SK-N-MC (cell line): ENCODE measurements around the gene FANCL.
"Not testable (repeated sequence)": the region's sequence is repeated elsewhere in the genome, so short reads cannot be mapped to it uniquely, and the experiment has no call there.

ENCODE experiments used
- DNase-seq: peaks from one replicate; pipeline ENCODE4 v3.0.0-alpha.2; 2011; ENCODE audit warnings: low read depth, low spot score
- H3K27ac ChIP-seq: fragments of 200-600 bp; sonication (generic); 2 replicates; pipeline ENCODE4 v1.5.1; 2016; ENCODE audit warnings: mixed run types
- H3K36me3 ChIP-seq: fragments of 200-600 bp; sonication (generic); 2 replicates; pipeline ENCODE4 v1.6.1; 2017; ENCODE audit warnings: antibody characterized with exemption, low read length, mixed read lengths; ENCODE audit not compliant: insufficient read depth
- H3K4me3 ChIP-seq: fragments of 200-600 bp; sonication (generic); 2 replicates; pipeline ENCODE4 v1.5.1; 2016
- H3K9ac ChIP-seq: fragments of 200-600 bp; sonication (generic); 2 replicates; pipeline ENCODE4 v1.8.0; 2017; ENCODE audit warnings: mixed run types, mixed read lengths; ENCODE audit not compliant: insufficient read length
- H3K9me3 ChIP-seq: fragments of 200-600 bp; sonication (generic); 2 replicates; pipeline ENCODE4 v1.6.1; 2017; ENCODE audit warnings: low read depth, mild to moderate bottlenecking, antibody characterized with exemption, low read length, moderate library complexity, mixed read lengths
- EZH2 ChIP-seq: fragments of 200-600 bp; sonication (generic); IDR thresholded peaks from one replicate; pipeline ENCODE4 v1.6.1; 2017; ENCODE audit warnings: antibody characterized with exemption
- FOXP2 ChIP-seq: optimal IDR thresholded peaks from 2 replicates; pipeline ENCODE3; 2011; ENCODE audit warnings: mild to moderate bottlenecking, moderate library complexity; ENCODE audit not compliant: insufficient read depth; ENCODE audit errors: extremely low read length, control extremely low read depth
- POLR2AphosphoS5 ChIP-seq: IDR thresholded peaks from 2 replicates; pipeline ENCODE4 v1.6.1; 2012; ENCODE audit warnings: mild to moderate bottlenecking, low read depth, low read length, borderline replicate concordance

FANCL gene

DNA sequence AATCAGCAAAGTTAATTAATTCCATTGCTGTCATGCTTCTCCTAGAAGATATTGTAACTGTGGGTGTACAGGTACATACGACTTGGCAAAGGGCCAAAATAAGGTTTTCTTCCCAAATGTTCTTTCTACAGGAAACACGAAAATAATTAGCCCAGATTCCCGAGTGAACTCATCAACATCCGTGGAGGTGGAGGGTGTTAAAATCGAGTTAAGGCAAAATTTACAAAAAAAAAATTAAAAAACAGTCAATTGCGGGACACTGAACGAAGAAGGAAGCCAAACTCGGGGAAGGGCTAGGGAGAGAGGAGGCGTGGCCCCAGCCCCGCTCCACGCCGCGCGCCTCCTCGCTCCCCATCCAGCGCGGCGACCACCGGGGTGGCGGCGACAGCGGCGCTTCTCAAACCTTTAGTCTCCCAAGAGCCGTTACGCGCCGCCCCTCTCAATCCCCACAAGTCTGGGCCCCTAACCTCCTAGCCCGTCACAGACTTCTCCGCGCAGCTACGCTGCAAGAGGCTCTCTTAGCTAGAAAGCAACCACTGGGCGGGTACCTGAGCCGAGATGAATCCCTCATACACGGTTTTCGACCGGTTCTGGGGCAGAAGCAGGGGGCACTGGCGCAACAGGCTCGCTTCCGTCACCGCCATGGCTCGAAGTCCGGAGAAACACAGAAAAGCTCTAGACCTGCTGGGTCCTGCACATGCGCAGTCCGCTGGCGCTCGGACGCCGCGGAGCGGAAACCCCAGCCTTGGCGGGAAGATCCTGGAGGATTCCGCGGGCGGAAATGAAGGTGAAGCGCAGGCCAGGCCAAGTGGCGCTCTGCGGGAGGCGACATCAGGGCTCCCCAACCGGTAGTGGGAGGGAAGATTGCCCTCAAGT, at the start of gene FANCL:
Gene FANCL, minus strand, starts transcription at position 656 of the 876 bp plus-strand sequence. Its CDS starts 12 bp downstream, at position 644.
- Histone ChIP-seq H3K4me3 (peak within 1 kb of the TSS; percentile 97), H3K36me3 (peaks cover 15% of the 10 kb centered on the region; the same call in 1 of the 2 replicates), H3K9ac (peak within 1 kb of the TSS; percentile 95), H3K9me3 (peaks cover 2% of the 10 kb centered on the region; the same call in 1 of the 2 replicates), H3K27ac (peak within 1 kb of the TSS; percentile 88)
- no peak for TF ChIP-seq EZH2
- peak; percentile 97 for TF ChIP-seq POLR2AphosphoS5
- no peak for DNase-seq

DNA sequence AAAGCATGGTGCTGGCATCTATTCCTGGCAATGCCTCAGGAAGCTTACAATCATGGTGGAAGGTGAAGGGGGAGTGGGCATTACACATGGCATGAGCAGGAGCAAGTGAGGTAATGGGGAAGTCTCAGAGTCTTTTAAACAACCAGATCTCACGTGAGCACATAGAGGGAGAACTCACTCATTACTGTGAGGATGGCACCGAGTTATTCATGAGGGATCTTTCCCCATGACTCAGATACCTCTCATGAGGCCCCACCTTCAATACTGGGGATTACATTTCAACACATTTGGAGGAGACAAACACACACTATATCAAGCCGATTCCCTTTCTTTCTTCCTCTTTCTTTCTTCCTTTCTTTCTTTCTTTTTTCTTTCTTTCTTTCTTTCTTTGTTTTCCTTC, 47.9 kb upstream of the FANCL start:
- no peak for DNase-seq
- H3K9me3 ChIP-seq, result no peaks in the 10 kb centered on the region
- no peak overlapping the region for H3K9ac ChIP-seq
- H3K36me3 ChIP-seq, result no peaks in the 10 kb centered on the region
- H3K4me3 ChIP-seq, result no peak overlapping the region
- TF ChIP-seq POLR2AphosphoS5 (no peak), EZH2 (no peak), FOXP2 (no peak)
- no peak overlapping the region for H3K27ac ChIP-seq

DNA sequence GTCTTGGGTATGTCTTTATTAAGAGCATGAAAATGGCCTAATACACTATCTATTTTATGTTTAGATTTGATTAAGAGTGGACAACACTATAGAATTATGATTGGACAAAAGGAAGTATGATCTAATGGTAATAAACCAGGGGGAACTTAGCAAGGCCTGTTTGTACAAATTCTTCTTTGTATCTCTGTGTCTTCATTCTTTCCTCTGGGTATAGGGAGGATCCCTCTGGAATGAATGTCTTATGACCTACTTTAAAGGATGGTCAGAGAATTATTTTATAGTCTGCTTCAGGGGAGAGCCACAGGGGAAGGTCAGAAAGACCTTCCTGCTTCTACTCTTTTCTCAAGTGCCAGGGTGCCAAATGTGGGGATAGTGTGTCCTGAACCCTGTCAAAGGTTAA, 42.8 kb upstream of the FANCL start:
- H3K36me3 ChIP-seq, result no peaks in the 10 kb centered on the region
- H3K9me3 ChIP-seq, result no peaks in the 10 kb centered on the region
- no peak overlapping the region for H3K27ac ChIP-seq
- H3K4me3 ChIP-seq, result no peak overlapping the region
- no peak overlapping the region for H3K9ac ChIP-seq
- DNase-seq, result no peak
- TF ChIP-seq EZH2 (no peak), FOXP2 (no peak), POLR2AphosphoS5 (no peak)

DNA sequence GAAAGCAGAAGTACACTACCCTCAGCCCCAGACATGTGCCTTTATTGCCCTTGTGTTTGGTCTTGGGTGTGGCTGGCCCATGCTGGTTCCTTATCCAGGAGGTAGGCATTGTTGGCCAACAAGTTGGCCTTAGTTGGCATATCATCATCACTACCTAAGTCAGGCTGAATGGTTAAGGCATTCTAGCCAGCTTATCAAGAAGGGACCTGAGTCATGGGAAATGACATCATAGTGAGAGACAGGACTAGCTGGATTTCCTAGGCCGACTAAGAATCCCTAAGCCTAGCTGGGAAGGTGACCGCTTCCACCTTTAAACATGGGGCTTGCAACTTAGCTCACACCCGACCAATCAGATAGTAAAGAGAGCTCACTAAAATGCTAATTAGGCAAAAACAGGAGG, 34.0 kb upstream of the FANCL start:
- not testable (repeated sequence) for H3K36me3 ChIP-seq, H3K4me3 ChIP-seq, DNase-seq, H3K27ac ChIP-seq, H3K9me3 ChIP-seq, H3K9ac ChIP-seq

DNA sequence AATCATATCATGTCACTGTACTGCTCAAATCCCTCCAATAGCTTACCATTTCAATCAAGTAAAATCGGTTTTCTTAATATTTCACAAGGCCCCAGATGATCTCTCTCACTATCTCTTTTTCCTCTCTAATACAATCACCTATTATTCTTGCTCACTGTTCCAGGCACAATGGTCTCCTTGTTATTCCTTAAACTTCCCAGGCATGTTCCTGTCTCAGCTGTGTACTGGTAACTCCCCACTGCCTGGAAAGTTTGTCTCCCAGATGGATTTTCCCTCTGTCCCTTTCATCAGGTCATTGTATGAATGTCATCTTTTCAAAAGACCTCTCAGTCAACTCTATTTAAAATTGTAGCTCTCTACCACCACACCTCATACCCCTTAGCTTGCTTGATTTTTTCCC, 30.7 kb upstream of the FANCL start:
- no peak for TF ChIP-seq FOXP2
- TF ChIP-seq EZH2, result no peak
- no peak for TF ChIP-seq POLR2AphosphoS5
- DNase-seq, result no peak
- Histone ChIP-seq H3K9ac (no peak overlapping the region), H3K36me3 (no peaks in the 10 kb centered on the region), H3K9me3 (no peaks in the 10 kb centered on the region), H3K27ac (no peak overlapping the region), H3K4me3 (no peak overlapping the region)

DNA sequence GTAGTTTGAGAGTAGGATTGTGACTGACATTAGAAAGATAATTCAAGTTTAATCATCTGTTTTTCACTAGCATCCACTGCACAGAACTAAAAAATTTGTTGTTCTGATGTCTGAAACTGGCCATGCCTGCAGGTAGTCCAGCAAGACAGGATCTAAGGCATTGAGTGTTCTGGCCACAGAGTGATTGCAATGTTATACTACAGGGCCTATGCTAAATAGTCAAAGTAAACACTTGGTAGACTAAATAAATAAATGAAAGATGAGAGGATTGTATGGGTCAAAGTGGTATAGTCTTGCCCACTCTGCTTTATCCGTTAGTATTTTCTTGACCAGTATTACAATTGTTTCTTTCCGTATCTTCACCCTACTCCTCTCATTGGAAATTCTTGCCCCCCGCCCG, 27.6 kb upstream of the FANCL start:
- Histone ChIP-seq H3K4me3 (no peak overlapping the region), H3K9me3 (no peaks in the 10 kb centered on the region), H3K9ac (no peak overlapping the region), H3K36me3 (no peaks in the 10 kb centered on the region), H3K27ac (no peak overlapping the region)
- no peak for DNase-seq
- TF ChIP-seq FOXP2 (no peak), EZH2 (no peak), POLR2AphosphoS5 (no peak)

DNA sequence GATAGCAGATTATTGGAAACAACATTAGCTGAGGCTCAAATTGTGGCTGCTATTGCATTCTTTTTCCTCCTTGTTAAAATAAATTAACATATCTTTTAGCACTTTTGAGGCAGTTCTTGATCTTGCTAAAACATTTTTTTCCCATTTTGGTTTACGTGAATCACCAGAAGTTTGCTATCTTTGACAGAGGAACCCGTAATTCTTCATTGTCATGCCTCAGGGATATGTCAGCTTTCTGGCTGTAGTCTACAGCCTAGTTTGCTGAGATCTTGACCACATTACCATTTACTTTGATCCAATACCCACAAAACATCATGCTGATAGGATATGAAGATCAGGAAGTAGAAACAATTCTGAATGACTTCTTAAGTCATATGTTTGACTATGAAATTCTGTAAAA, 25.1 kb upstream of the FANCL start:
- no peak for TF ChIP-seq EZH2
- TF ChIP-seq POLR2AphosphoS5, result no peak
- TF ChIP-seq FOXP2, result no peak
- H3K27ac ChIP-seq, result no peak overlapping the region
- DNase-seq, result no peak

DNA sequence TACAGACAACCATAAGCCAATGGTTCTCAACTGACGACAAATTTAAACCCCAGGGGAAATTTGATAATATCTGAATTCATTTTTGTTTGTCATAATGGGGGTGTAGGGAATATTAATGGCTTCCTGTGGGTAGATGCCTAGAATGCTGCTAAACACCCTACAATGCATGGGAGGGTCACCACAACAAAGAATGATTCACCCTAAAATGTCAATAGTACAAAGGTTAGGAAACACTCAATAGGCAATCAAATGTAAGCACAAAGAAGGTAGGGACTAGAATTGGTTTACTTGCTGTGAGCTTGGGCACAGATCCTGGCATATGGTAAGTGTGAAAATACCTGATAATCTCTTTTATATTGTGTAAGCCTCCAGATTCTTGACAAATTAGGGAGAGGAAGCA, 20.1 kb upstream of the FANCL start:
- no peak for TF ChIP-seq FOXP2
- no peak for TF ChIP-seq EZH2
- TF ChIP-seq POLR2AphosphoS5, result no peak
- no peak overlapping the region for H3K9ac ChIP-seq
- DNase-seq, result no peak
- no peak overlapping the region for H3K4me3 ChIP-seq
- no peak overlapping the region for H3K27ac ChIP-seq
- H3K9me3 ChIP-seq, result no peaks in the 10 kb centered on the region
- H3K36me3 ChIP-seq, result no peaks in the 10 kb centered on the region

More for the DNA sequence above, 25.1 kb upstream of the FANCL start:
- no peak overlapping the region for H3K9ac ChIP-seq
- H3K9me3 ChIP-seq, result no peaks in the 10 kb centered on the region
- no peak overlapping the region for H3K4me3 ChIP-seq
- H3K36me3 ChIP-seq, result no peaks in the 10 kb centered on the region

DNA sequence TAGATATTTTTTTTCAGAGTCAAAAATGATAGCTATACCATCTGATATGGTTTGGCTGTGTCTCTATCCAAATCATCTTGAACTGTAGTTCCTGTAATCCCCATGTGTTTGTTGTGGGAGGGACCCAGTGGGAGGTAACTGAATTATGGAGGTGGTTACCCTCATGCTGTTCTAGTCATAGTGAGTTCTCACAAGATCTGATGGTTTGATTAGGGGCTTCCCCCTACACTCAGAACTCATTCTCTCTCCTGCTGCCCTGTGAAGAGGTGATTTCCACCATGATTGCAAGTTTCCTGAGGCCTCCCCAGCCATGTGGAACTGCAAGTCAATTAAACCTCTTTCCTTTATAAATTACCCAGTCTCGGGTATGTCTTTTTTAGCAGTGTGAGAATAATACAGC, 17.3 kb upstream of the FANCL start:
- not testable (repeated sequence) for H3K27ac ChIP-seq, DNase-seq, H3K9ac ChIP-seq, H3K9me3 ChIP-seq, H3K4me3 ChIP-seq, H3K36me3 ChIP-seq

DNA sequence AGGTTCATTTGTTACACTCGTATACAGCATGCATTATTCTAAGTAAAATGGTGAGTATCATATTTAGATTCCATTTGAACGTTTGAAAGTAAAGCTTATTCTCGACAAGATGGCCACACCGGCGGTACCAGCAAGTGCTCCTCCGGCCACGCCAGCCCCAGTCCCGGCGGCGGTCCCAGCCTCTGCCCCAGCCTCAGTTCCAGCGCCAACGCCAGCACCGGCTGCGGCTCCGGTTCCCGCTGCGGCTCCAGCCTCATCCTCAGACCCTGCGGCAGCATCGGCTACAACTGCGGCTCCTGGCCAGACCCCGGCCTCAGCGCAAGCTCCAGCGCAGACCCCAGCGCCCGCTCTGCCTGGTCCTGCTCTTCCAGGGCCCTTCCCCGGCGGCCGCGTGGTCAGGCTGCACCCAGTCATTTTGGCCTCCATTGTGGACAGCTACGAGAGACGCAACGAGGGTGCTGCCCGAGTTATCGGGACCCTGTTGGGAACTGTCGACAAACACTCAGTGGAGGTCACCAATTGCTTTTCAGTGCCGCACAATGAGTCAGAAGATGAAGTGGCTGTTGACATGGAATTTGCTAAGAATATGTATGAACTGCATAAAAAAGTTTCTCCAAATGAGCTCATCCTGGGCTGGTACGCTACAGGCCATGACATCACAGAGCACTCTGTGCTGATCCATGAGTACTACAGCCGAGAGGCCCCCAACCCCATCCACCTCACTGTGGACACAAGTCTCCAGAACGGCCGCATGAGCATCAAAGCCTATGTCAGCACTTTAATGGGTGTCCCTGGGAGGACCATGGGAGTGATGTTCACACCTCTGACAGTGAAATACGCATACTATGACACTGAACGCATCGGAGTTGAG, 10.4 kb upstream of the FANCL start:
- H3K4me3 ChIP-seq, H3K27ac ChIP-seq, H3K9me3 ChIP-seq, DNase-seq, H3K36me3 ChIP-seq, H3K9ac ChIP-seq: not testable (repeated sequence)
